Activated CD8-positive, alpha-beta memory T cell treated with anti-CD3 and anti-CD28 coated beads, Interleukin-2, amount 50 U/mL, for 1 hour (primary cell): ENCODE results near the gene BMP8A.
"Not testable (repeated sequence)": the region's sequence is repeated elsewhere in the genome, so short reads cannot be mapped to it uniquely, and the experiment has no call there.

ENCODE experiments used
- DNase-seq: peaks from one replicate; pipeline ENCODE4 v3.0.0-alpha.2; 2020; ENCODE audit errors: extremely low read depth

The BMP8A gene

GRCh38 chr1:39491146-39491921 lies at the start of gene BMP8A:
Gene BMP8A, plus strand, starts transcription at chr1:39491636. Its CDS starts 356 bp downstream, at chr1:39491992.
- peak; percentile 34 for DNase-seq

- DNase-seq: no peak
These were observed 49.6 kb upstream of the BMP8A start for GRCh38 chr1:39441797-39442196.

- DNase-seq: no peak
These were observed 45.9 kb upstream of the BMP8A start for GRCh38 chr1:39445573-39445972.

GRCh38 chr1:39446986-39447567 lies 44.4 kb upstream of the BMP8A start:
- no peak for DNase-seq

GRCh38 chr1:39450041-39450440 lies 41.4 kb upstream of the BMP8A start:
- not testable (repeated sequence) for DNase-seq

- DNase-seq: no peak
These were observed 40.4 kb upstream of the BMP8A start for GRCh38 chr1:39450956-39451606.

GRCh38 chr1:39452081-39452480 lies 39.4 kb upstream of the BMP8A start:
- no peak for DNase-seq

- DNase-seq: no peak
These were observed 38.9 kb upstream of the BMP8A start for GRCh38 chr1:39452540-39452939.

- no peak for DNase-seq
These were observed 37.8 kb upstream of the BMP8A start for GRCh38 chr1:39453603-39454002.

- DNase-seq: no peak
These were observed 32.4 kb upstream of the BMP8A start for GRCh38 chr1:39458991-39459390.

GRCh38 chr1:39462074-39462473 lies 29.4 kb upstream of the BMP8A start:
- DNase-seq: no peak

GRCh38 chr1:39466413-39467107 lies 24.9 kb upstream of the BMP8A start:
- no peak for DNase-seq

GRCh38 chr1:39467108-39467720 lies 24.2 kb upstream of the BMP8A start:
- DNase-seq: not testable (repeated sequence)

GRCh38 chr1:39469150-39469549 lies 22.3 kb upstream of the BMP8A start:
- no peak for DNase-seq

GRCh38 chr1:39470040-39470439 lies 21.4 kb upstream of the BMP8A start:
- no peak for DNase-seq

GRCh38 chr1:39472826-39473225 lies 18.6 kb upstream of the BMP8A start:
- DNase-seq: no peak

GRCh38 chr1:39473324-39473723 lies 18.1 kb upstream of the BMP8A start:
- no peak for DNase-seq

- DNase-seq: no peak
These were observed 16.6 kb upstream of the BMP8A start for GRCh38 chr1:39474810-39475209.

GRCh38 chr1:39475551-39475950 lies 15.9 kb upstream of the BMP8A start:
- DNase-seq: not testable (repeated sequence)

- DNase-seq: no peak
These were observed 13.1 kb upstream of the BMP8A start for GRCh38 chr1:39478126-39478915.

- no peak for DNase-seq
These were observed 10.1 kb upstream of the BMP8A start for GRCh38 chr1:39481289-39481688.
